Natural killer cell (primary cell): ENCODE measurements around the gene RASGRF2. TPM values are rescaled to one million over a fixed set of nuclear protein-coding genes. Genes with fewer than 3 reads are reported as not detected.

Experiments used
- ATAC-seq, 3 donors: fragments of 150-1000 bp in 2 of 3; fragments of 200-7000 bp in 1 of 3; cut with Tn5 transposase; 1 replicate in 1 of 3; 2 replicates in 2 of 3; pipeline ENCODE4 v1.10.0; 2021; ENCODE audit warnings: mild to moderate bottlenecking in 2 of 3, moderate library complexity in 2 of 3
- DNase-seq, 2 donors: peaks; one replicate each; pipeline versions ENCODE4 v3.0.0 to v3.0.0-alpha.2; 2013 to 2021; ENCODE audit warnings: mixed read lengths in 1 of 2
- H3K27ac ChIP-seq: one replicate; pipeline ENCODE4 v1.5.1; 2013; ENCODE audit warnings: mild to moderate bottlenecking, low read length
- H3K27me3 ChIP-seq: one replicate; pipeline ENCODE4 v1.6.1; 2013; ENCODE audit warnings: low read length; ENCODE audit not compliant: control insufficient read depth, insufficient read depth
- H3K36me3 ChIP-seq: one replicate; pipeline ENCODE4 v1.6.1; 2013; ENCODE audit warnings: low read length; ENCODE audit not compliant: control insufficient read depth, insufficient read depth
- H3K4me1 ChIP-seq: one replicate; pipeline ENCODE4 v1.6.1; 2013; ENCODE audit warnings: low read length; ENCODE audit not compliant: control insufficient read depth, insufficient read depth
- H3K4me3 ChIP-seq: one replicate; pipeline ENCODE4 v1.5.1; 2013; ENCODE audit warnings: low read length
- H3K9me3 ChIP-seq: one replicate; pipeline ENCODE4 v1.6.1; 2013; ENCODE audit warnings: low read length; ENCODE audit not compliant: control insufficient read depth, insufficient read depth
- H3K27ac Mint-ChIP-seq, 2 donors: one replicate each; pipeline ENCODE4 v1.8.0; 2022; ENCODE audit warnings: mild to moderate bottlenecking in 2 of 2, mixed read lengths in 2 of 2, moderate library complexity in 1 of 2
- H3K27me3 Mint-ChIP-seq, 2 donors: one replicate each; pipeline ENCODE4 v1.8.0; 2022; ENCODE audit warnings: low read depth in 2 of 2, mixed read lengths in 2 of 2
- H3K36me3 Mint-ChIP-seq: one replicate; pipeline ENCODE4 v1.8.0; 2022; ENCODE audit warnings: mixed read lengths
- H3K4me1 Mint-ChIP-seq, 2 donors: one replicate each; pipeline ENCODE4 v1.8.0; 2022; ENCODE audit warnings: mixed read lengths in 2 of 2
- H3K4me3 Mint-ChIP-seq: one replicate; pipeline ENCODE4 v1.8.0; 2022; ENCODE audit warnings: mild to moderate bottlenecking, moderate library complexity, mixed read lengths
- H3K9me3 Mint-ChIP-seq, 2 donors: one replicate each; pipeline ENCODE4 v1.8.0; 2022; ENCODE audit warnings: mixed read lengths in 2 of 2
- WGBS: methylation state at CpG from one replicate; pipeline ENCODE4 v1.1.7; 2013; ENCODE audit warnings: missing lambda C conversion rate; ENCODE audit not compliant: insufficient coverage; 5-methylcytosine and 5-hydroxymethylcytosine counted together
- intact Hi-C: fragments of 100-400 bp; cut with micrococcal nuclease; formaldehyde crosslinking; loops from one replicate; pipeline ENCODE4 v1.14.2; 2022
- total RNA-seq, 4 donors: library from RNA; stranded (reverse); fragments of 120-200 nt in 1 of 4; gene quantifications; one replicate each; pipeline versions ENCODE4 v1.2.3 to v1.2.4, GENCODE V29; 2013 to 2022
- TF ChIP-seq, protein P1 (sequence below): fragments of 200-600 bp; IDR thresholded peaks from one replicate; pipeline ENCODE4 v1.8.0; 2022; ENCODE audit warnings: antibody characterized with exemption

Gene RASGRF2
- total RNA-seq, 3 donors from 2014 or later (not counting 1 experiment from before 2014, with no cell fraction given): 5.6 to 10.1 (median 6.1) TPM

DNA sequence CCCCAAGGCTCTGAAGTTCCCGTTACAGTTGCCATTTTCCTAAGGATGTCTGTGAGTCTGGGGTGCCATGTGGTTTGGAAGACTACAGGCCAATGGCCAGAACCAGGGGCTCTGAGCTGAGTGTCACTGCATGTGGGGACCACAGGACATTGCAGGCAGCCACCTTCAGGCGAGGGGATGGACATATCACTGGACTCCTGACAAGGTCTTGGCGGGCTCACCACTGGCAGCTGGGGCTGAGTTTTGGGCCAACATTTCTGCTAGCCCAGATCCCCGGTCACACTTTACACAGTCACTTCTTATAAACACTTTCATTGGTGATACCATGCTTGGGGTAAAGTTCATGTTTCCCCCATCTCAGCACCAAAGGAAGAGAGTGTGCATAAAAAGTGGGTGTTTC is 109.8 kb downstream of the RASGRF2 start:
- ATAC-seq (no peak), DNase-seq (no peak)
- WGBS: 95% methylated on average over 4 of the region's 4 CpGs
- intact Hi-C loops: no loop called here
- H3K27ac ChIP-seq: no peak overlapping the region
- no peak overlapping the region for H3K27ac Mint-ChIP-seq
- H3K4me1 ChIP-seq: no peaks in the 10 kb centered on the region
- H3K4me3 ChIP-seq: no peak overlapping the region
- H3K36me3 ChIP-seq: no peaks in the 10 kb centered on the region
- TF ChIP-seq, protein P1, sequence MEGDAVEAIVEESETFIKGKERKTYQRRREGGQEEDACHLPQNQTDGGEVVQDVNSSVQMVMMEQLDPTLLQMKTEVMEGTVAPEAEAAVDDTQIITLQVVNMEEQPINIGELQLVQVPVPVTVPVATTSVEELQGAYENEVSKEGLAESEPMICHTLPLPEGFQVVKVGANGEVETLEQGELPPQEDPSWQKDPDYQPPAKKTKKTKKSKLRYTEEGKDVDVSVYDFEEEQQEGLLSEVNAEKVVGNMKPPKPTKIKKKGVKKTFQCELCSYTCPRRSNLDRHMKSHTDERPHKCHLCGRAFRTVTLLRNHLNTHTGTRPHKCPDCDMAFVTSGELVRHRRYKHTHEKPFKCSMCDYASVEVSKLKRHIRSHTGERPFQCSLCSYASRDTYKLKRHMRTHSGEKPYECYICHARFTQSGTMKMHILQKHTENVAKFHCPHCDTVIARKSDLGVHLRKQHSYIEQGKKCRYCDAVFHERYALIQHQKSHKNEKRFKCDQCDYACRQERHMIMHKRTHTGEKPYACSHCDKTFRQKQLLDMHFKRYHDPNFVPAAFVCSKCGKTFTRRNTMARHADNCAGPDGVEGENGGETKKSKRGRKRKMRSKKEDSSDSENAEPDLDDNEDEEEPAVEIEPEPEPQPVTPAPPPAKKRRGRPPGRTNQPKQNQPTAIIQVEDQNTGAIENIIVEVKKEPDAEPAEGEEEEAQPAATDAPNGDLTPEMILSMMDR: no peak
- no peaks in the 10 kb centered on the region for H3K9me3 ChIP-seq
- peaks cover 0 to 6% of the 10 kb centered on the region in 2 donors for H3K27me3 Mint-ChIP-seq
- H3K9me3 Mint-ChIP-seq: no peaks in the 10 kb centered on the region
- H3K27me3 ChIP-seq: no peaks in the 10 kb centered on the region
- no peaks in the 10 kb centered on the region for H3K4me1 Mint-ChIP-seq
- no peaks in the 10 kb centered on the region for H3K36me3 Mint-ChIP-seq
- no peak overlapping the region for H3K4me3 Mint-ChIP-seq

DNA sequence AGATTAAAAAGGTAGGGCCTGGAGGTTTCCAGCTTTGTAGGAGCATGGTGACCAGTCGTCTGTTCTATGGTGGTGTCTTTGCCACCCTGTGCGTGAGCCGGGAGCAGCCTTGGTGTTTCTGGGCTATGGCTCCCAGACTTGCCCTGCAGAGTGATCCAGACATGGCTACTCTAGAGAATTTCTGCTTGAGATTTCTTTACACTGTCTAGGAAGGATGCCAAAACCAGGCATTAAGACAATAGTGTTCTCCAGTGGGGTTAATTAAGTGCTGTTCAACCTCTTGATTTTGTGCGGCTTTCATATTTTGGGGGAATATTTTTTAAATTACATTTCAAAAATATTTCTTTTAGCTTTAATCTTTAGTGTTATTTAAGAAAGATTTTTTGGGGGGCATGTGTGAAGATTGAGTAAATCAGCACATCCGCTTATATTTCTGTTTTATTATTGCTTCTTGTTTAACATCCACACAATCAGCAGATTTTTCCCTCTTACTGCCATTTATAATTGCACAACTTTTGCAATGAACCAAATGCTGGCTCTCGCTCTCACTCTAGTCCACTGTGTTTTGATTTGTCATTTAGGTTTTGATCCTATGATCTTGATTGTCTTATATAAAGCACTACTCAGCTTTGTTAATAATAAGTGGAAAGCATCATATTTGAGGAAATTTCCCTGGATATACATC is 110.5 kb downstream of the RASGRF2 start:
- TF ChIP-seq, protein P1: no peak
- no peaks in the 10 kb centered on the region for H3K27me3 ChIP-seq
- Mint-ChIP-seq H3K4me1 (no peaks in the 10 kb centered on the region), H3K36me3 (no peaks in the 10 kb centered on the region), H3K4me3 (no peak overlapping the region), H3K27ac (no peak overlapping the region), H3K27me3 (peaks cover 0 to 6% of the 10 kb centered on the region in 2 donors), H3K9me3 (no peaks in the 10 kb centered on the region)
- no peak for DNase-seq
- H3K27ac ChIP-seq: no peak overlapping the region
- intact Hi-C loops: no loop called here
- WGBS: 95% methylated on average over 3 of the region's 6 CpGs
- ATAC-seq: peak in 1 of 3 donors; percentile 30
- no peak overlapping the region for H3K4me3 ChIP-seq
- H3K9me3 ChIP-seq: no peaks in the 10 kb centered on the region
- H3K36me3 ChIP-seq: no peaks in the 10 kb centered on the region
- H3K4me1 ChIP-seq: no peaks in the 10 kb centered on the region

DNA sequence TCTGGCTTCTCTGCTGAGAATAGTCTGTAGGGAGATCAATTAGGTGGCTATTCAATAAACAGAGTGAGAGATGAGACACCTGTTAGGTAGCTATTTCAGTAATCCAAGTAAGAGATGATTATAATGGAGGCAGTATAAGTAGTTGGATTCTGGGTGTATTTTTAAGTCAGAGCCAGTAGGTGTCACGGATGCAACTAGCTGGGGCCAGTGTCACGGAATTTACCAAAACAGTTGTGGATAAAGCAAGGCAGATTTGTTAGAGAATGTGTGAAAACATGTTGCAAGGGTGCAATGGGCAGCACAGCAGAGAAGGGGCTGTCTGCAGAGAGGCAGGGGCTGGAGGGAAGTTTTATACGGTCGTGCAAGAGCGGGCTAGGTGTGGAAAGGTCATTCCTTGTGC is 114.9 kb downstream of the RASGRF2 start:
- H3K9me3 ChIP-seq: peaks cover 3% of the 10 kb centered on the region
- no peak overlapping the region for H3K27ac ChIP-seq
- Mint-ChIP-seq H3K9me3 (no peaks in the 10 kb centered on the region), H3K36me3 (no peaks in the 10 kb centered on the region), H3K27me3 (peaks cover 0 to 4% of the 10 kb centered on the region in 2 donors), H3K4me1 (no peaks in the 10 kb centered on the region), H3K4me3 (no peak overlapping the region), H3K27ac (no peak overlapping the region)
- ATAC-seq: no peak
- H3K27me3 ChIP-seq: no peaks in the 10 kb centered on the region
- no peak for DNase-seq
- 95% methylated on average over 5 of the region's 5 CpGs for WGBS
- H3K36me3 ChIP-seq: no peaks in the 10 kb centered on the region
- H3K4me1 ChIP-seq: no peaks in the 10 kb centered on the region
- no peak overlapping the region for H3K4me3 ChIP-seq
- TF ChIP-seq, protein P1: no peak
- intact Hi-C loops: no loop called here

DNA sequence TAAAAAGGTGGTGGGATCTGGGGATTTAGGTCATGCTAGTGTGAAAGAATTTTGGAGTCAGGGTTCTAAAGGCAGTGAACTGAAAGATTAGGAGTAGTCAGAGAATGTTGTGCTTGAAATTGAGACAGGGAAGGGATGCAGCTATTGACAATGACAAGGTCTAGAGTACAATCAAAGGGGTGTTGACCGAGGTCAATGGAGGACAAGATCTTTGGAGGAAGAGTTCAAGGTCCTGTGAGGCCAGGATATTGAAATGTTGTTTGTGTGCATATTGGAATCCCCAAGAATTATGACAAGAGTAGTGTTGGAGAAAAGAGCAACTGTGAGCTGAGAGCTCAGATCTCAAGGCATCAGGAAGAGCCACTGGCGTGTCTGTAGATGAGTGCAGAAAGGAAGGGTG is 116.9 kb downstream of the RASGRF2 start:
- no peak overlapping the region for H3K27ac ChIP-seq
- H3K27me3 Mint-ChIP-seq: peaks cover 0 to 4% of the 10 kb centered on the region in 2 donors
- no peaks in the 10 kb centered on the region for H3K4me1 ChIP-seq
- TF ChIP-seq, protein P1: no peak
- WGBS: 91% methylated on average over 2 of the region's 2 CpGs
- H3K4me1 Mint-ChIP-seq: no peaks in the 10 kb centered on the region
- H3K36me3 ChIP-seq: no peaks in the 10 kb centered on the region
- no peaks in the 10 kb centered on the region for H3K27me3 ChIP-seq
- no peak overlapping the region for H3K4me3 Mint-ChIP-seq
- peaks cover 3% of the 10 kb centered on the region for H3K9me3 ChIP-seq
- DNase-seq (no peak), ATAC-seq (no peak)
- no peak overlapping the region for H3K27ac Mint-ChIP-seq
- H3K4me3 ChIP-seq: no peak overlapping the region
- no peaks in the 10 kb centered on the region for H3K9me3 Mint-ChIP-seq
- intact Hi-C loops: no loop called here
- no peaks in the 10 kb centered on the region for H3K36me3 Mint-ChIP-seq
